Activated CD8-positive, alpha-beta memory T cell treated with anti-CD3 and anti-CD28 coated beads, Interleukin-2, amount 50 U/mL, for 48 hours (primary cell): ENCODE results near the gene TOR4A.

ENCODE experiments used
- DNase-seq: peaks from one replicate; pipeline ENCODE4 v3.0.0-alpha.2; 2020

Gene TOR4A

GRCh38 chr9:137296670-137297664, 19.4 kb downstream of the TOR4A start:
- DNase-seq, result no peak

- no peak for DNase-seq
These were observed 20.4 kb downstream of the TOR4A start for GRCh38 chr9:137297966-137298365.

GRCh38 chr9:137298401-137299202, 21.1 kb downstream of the TOR4A start:
- no peak for DNase-seq

GRCh38 chr9:137299203-137299565, 21.7 kb downstream of the TOR4A start:
- no peak for DNase-seq

GRCh38 chr9:137299938-137300337, 22.4 kb downstream of the TOR4A start:
- no peak for DNase-seq

- DNase-seq, result no peak
These were observed 23.1 kb downstream of the TOR4A start for GRCh38 chr9:137300567-137301080.

GRCh38 chr9:137301081-137301947, 23.8 kb downstream of the TOR4A start:
- DNase-seq, result peak; percentile 63

- peak; percentile 98 for DNase-seq
These were observed 24.6 kb downstream of the TOR4A start, which contains the start of gene NRARP for GRCh38 chr9:137302118-137302448. TSS of gene NRARP (minus strand) at chr9:137302271. CDS start at chr9:137301928, 343 bp downstream.

- no peak for DNase-seq
These were observed 25.1 kb downstream of the TOR4A start for GRCh38 chr9:137302449-137303150.

- DNase-seq, result no peak
These were observed 25.8 kb downstream of the TOR4A start for GRCh38 chr9:137303151-137303892.

GRCh38 chr9:137303893-137304382, 26.4 kb downstream of the TOR4A start:
- no peak for DNase-seq

GRCh38 chr9:137304383-137305059, 27.0 kb downstream of the TOR4A start:
- peak; percentile 57 for DNase-seq

GRCh38 chr9:137305060-137305797, 27.7 kb downstream of the TOR4A start:
- DNase-seq, result peak; percentile 81

GRCh38 chr9:137305798-137306065, 28.2 kb downstream of the TOR4A start:
- no peak for DNase-seq

GRCh38 chr9:137306066-137306849, 28.7 kb downstream of the TOR4A start:
- no peak for DNase-seq

GRCh38 chr9:137306850-137307254, 29.3 kb downstream of the TOR4A start:
- DNase-seq, result no peak

GRCh38 chr9:137307255-137308056, 29.9 kb downstream of the TOR4A start:
- peak; percentile 55 for DNase-seq

GRCh38 chr9:137308057-137308619, 30.6 kb downstream of the TOR4A start:
- no peak for DNase-seq
